ENCODE results near the gene MICU1.
"Not testable (repeated sequence)": the region's sequence is repeated elsewhere in the genome, so short reads cannot be mapped to it uniquely, and the experiment has no call there.

DNA sequence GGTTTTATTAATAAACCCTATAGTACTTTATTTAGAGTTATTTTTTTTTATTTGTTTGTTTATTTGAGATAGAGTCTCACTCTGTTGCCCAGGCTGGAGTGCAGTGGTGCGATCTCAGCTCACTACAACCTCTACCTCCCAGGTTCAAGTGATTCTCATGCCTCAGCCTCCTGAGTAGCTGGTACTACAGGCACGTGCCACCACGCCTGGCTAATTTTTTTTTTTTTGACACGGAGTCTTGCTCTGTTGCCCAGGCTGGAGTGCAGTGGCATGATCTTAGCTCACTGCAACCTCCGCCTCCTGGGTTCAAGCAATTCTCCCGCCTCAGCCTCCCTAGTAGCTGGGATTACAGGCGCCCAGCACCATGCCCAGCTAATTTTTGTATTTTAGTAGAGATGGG lies 279.8 kb downstream of the MICU1 start:
- TF ChIP-seq, protein P1, sequence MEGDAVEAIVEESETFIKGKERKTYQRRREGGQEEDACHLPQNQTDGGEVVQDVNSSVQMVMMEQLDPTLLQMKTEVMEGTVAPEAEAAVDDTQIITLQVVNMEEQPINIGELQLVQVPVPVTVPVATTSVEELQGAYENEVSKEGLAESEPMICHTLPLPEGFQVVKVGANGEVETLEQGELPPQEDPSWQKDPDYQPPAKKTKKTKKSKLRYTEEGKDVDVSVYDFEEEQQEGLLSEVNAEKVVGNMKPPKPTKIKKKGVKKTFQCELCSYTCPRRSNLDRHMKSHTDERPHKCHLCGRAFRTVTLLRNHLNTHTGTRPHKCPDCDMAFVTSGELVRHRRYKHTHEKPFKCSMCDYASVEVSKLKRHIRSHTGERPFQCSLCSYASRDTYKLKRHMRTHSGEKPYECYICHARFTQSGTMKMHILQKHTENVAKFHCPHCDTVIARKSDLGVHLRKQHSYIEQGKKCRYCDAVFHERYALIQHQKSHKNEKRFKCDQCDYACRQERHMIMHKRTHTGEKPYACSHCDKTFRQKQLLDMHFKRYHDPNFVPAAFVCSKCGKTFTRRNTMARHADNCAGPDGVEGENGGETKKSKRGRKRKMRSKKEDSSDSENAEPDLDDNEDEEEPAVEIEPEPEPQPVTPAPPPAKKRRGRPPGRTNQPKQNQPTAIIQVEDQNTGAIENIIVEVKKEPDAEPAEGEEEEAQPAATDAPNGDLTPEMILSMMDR (IDR thresholded peaks at IDR 0.05) = not testable (repeated sequence)
- not testable (repeated sequence) for TF ChIP-seq EZH2, EZH2phosphoT487 (IDR thresholded peaks at IDR 0.05)

Measured in neural progenitor cell (in vitro differentiated cells).